Measurements from ENCODE around the gene ITSN2. TPM values are rescaled to one million over a fixed set of nuclear protein-coding genes. Genes with fewer than 3 reads are reported as not detected.

Gene ITSN2
- total RNA-seq, 4 donors from 2014 or later = 57.9 to 79.7 (median 63.4) TPM

- H3K27me3 ChIP-seq = no peaks in the 10 kb centered on the region
- H3K4me3 ChIP-seq = no peak overlapping the region
- H3K4me1 ChIP-seq = peaks cover 0 to 35% (median 7%) of the 10 kb centered on the region in 3 donors
- WGBS, 2 donors (ENCODE audit: low coverage in 1 of 2) = 77 to 100% methylated on average over 2 to 4 of the region's 4 CpGs
- TF ChIP-seq EP300 (IDR thresholded peaks at IDR 0.05) (no peak), CTCF (IDR thresholded peaks at IDR 0.05) (no peak), POLR2AphosphoS5 (IDR thresholded peaks at IDR 0.05) (no peak), POLR2A (IDR thresholded peaks at IDR 0.05) (no peak)
- no peaks in the 10 kb centered on the region for H3K9me3 ChIP-seq
- no peak for ATAC-seq
- no peak overlapping the region for H3K27ac ChIP-seq
- H3K36me3 ChIP-seq = no peaks in the 10 kb centered on the region
Observed at GRCh38 chr2:24336811-24337210, 23.5 kb downstream of the ITSN2 start.

- TF ChIP-seq POLR2A (IDR thresholded peaks at IDR 0.05) (no peak), EP300 (IDR thresholded peaks at IDR 0.05) (no peak), POLR2AphosphoS5 (IDR thresholded peaks at IDR 0.05) (no peak), CTCF (IDR thresholded peaks at IDR 0.05) (no peak)
- Histone ChIP-seq H3K27ac (no peak overlapping the region), H3K9me3 (no peaks in the 10 kb centered on the region), H3K4me3 (no peak overlapping the region), H3K4me1 (peaks cover 0 to 43% (median 11%) of the 10 kb centered on the region in 3 donors), H3K36me3 (no peaks in the 10 kb centered on the region), H3K27me3 (no peaks in the 10 kb centered on the region)
- 0 to 58% methylated on average over 1 to 7 of the region's 9 CpGs for WGBS, 2 donors (ENCODE audit: low coverage in 1 of 2)
- no peak for ATAC-seq
Observed at GRCh38 chr2:24334245-24334633, 26.1 kb downstream of the ITSN2 start.

GRCh38 chr2:24332791-24333540, 27.4 kb downstream of the ITSN2 start:
- H3K4me3 ChIP-seq = no peak overlapping the region
- H3K36me3 ChIP-seq = no peaks in the 10 kb centered on the region
- peaks cover 0 to 56% (median 13%) of the 10 kb centered on the region in 3 donors for H3K4me1 ChIP-seq
- H3K27ac ChIP-seq = no peak overlapping the region
- ATAC-seq = no peak
- H3K27me3 ChIP-seq = no peaks in the 10 kb centered on the region
- no peaks in the 10 kb centered on the region for H3K9me3 ChIP-seq
- no peak for TF ChIP-seq CTCF (IDR thresholded peaks at IDR 0.05)
- no peak for TF ChIP-seq EP300 (IDR thresholded peaks at IDR 0.05)
- TF ChIP-seq POLR2A (IDR thresholded peaks at IDR 0.05) = no peak
- no peak for TF ChIP-seq POLR2AphosphoS5 (IDR thresholded peaks at IDR 0.05)
- WGBS, 2 donors (ENCODE audit: low coverage in 1 of 2) = 58 to 75% methylated on average over 2 of the region's 2 CpGs

- no peaks in the 10 kb centered on the region for H3K9me3 ChIP-seq
- WGBS, 2 donors (ENCODE audit: low coverage in 1 of 2) = 77 to 89% methylated on average over 10 to 11 of the region's 11 CpGs
- no peak overlapping the region for H3K27ac ChIP-seq
- TF ChIP-seq POLR2A (IDR thresholded peaks at IDR 0.05) = no peak
- TF ChIP-seq EP300 (IDR thresholded peaks at IDR 0.05) = no peak
- no peak for TF ChIP-seq POLR2AphosphoS5 (IDR thresholded peaks at IDR 0.05)
- no peak for TF ChIP-seq CTCF (IDR thresholded peaks at IDR 0.05)
- no peak overlapping the region for H3K4me3 ChIP-seq
- ATAC-seq = no peak
- H3K4me1 ChIP-seq = peaks cover 0 to 65% (median 13%) of the 10 kb centered on the region in 3 donors
- H3K36me3 ChIP-seq = peaks cover 0 to under 1% of the 10 kb centered on the region in 2 donors
- H3K27me3 ChIP-seq = no peaks in the 10 kb centered on the region
Observed at GRCh38 chr2:24330161-24330560, 30.2 kb downstream of the ITSN2 start.

GRCh38 chr2:24329700-24330099, 30.6 kb downstream of the ITSN2 start:
- Histone ChIP-seq H3K27me3 (no peaks in the 10 kb centered on the region), H3K4me1 (peaks cover 0 to 65% (median 13%) of the 10 kb centered on the region in 3 donors), H3K4me3 (no peak overlapping the region), H3K36me3 (peaks cover 0 to 3% of the 10 kb centered on the region in 2 donors), H3K27ac (no peak overlapping the region), H3K9me3 (no peaks in the 10 kb centered on the region)
- no peak for ATAC-seq
- 20 to 34% methylated on average over 2 of the region's 2 CpGs for WGBS, 2 donors (ENCODE audit: low coverage in 1 of 2)
- TF ChIP-seq POLR2AphosphoS5 (IDR thresholded peaks at IDR 0.05) = no peak
- TF ChIP-seq EP300 (IDR thresholded peaks at IDR 0.05) = no peak
- TF ChIP-seq CTCF (IDR thresholded peaks at IDR 0.05) = no peak
- TF ChIP-seq POLR2A (IDR thresholded peaks at IDR 0.05) = no peak
